Panc1 (cell line): ENCODE data around the gene ZFYVE28. TPM values are rescaled to one million over a fixed set of nuclear protein-coding genes. Genes with fewer than 3 reads are reported as not detected.
"Not testable (repeated sequence)": the region's sequence is repeated elsewhere in the genome, so short reads cannot be mapped to it uniquely, and the experiment has no call there.

Source experiments
- ATAC-seq: fragments of 200-7000 bp; cut with Tn5 transposase; 2 replicates; pipeline ENCODE4 v1.9.1; 2020; ENCODE audit warnings: mild to moderate bottlenecking, moderate library complexity
- BruUV-seq: library from RNA; stranded (reverse); fragments of 400-500 nt; replicated peaks from 2 replicates; lab custom pipeline; 2021; lab: Mats Ljungman, UMichigan
- CTCF ChIA-PET: fragments of 300-600 bp; sonication (Branson Sonifier 250); formaldehyde crosslinking; loops from one replicate; lab custom pipeline; 2022; ENCODE audit warnings: antibody characterized with exemption; lab: Charles Lee
- POLR2A ChIA-PET: fragments of 300-600 bp; sonication (Branson Sonifier 250); formaldehyde crosslinking; loops from one replicate; lab custom pipeline; 2022; ENCODE audit warnings: antibody characterized with exemption; lab: Charles Lee
- DNase-seq: peaks from one replicate; pipeline ENCODE4 v3.0.0-alpha.2; 2010; ENCODE audit warnings: low read depth, low spot score
- H3K27ac ChIP-seq: 2 replicates; pipeline ENCODE4 v1.5.1; 2011; ENCODE audit warnings: mild to moderate bottlenecking, low read length, inconsistent platforms
- H3K27me3 ChIP-seq: fragments of 200-500 bp; sonication (Bioruptor generic); 2 replicates; pipeline ENCODE4 v1.6.0; 2014; ENCODE audit warnings: low read length, inconsistent platforms; ENCODE audit not compliant: control insufficient read depth, insufficient read depth
- H3K36me3 ChIP-seq: fragments of 200-500 bp; sonication (Bioruptor generic); 2 replicates; pipeline ENCODE4 v1.5.1; 2014; ENCODE audit warnings: inconsistent platforms, mild to moderate bottlenecking, low read length, moderate library complexity; ENCODE audit not compliant: control insufficient read depth, insufficient read depth
- H3K4me1 ChIP-seq: 2 replicates; pipeline ENCODE4 v1.5.1; 2011; ENCODE audit warnings: inconsistent platforms, mild to moderate bottlenecking, low read length, moderate library complexity; ENCODE audit not compliant: control insufficient read depth, insufficient read depth
- H3K4me3 ChIP-seq, 2 experiments: 2 replicates each; pipeline ENCODE4 v1.5.1; 2011 to 2012; ENCODE audit warnings: low read depth in 2 of 2, low read length in 2 of 2, mild to moderate bottlenecking in 2 of 2, inconsistent platforms in 1 of 2, moderate library complexity in 1 of 2
- H3K9me3 ChIP-seq: fragments of 200-500 bp; sonication (Bioruptor generic); 2 replicates; pipeline ENCODE4 v1.5.1; 2014; ENCODE audit warnings: low read depth, mild to moderate bottlenecking, inconsistent platforms, low read length, moderate library complexity; ENCODE audit not compliant: control insufficient read depth, insufficient read depth
- CTCF ChIP-seq: fragments of 450-650 bp; IDR thresholded peaks from 2 replicates; pipeline ENCODE4 v1.5.1; 2017; ENCODE audit warnings: mild to moderate bottlenecking
- POLR2AphosphoS5 ChIP-seq: IDR thresholded peaks from 2 replicates; pipeline ENCODE4 v1.6.1; 2012; ENCODE audit warnings: mild to moderate bottlenecking, low read depth, low read length, moderate library complexity
- REST ChIP-seq, 2 experiments: IDR thresholded peaks; 2 replicates each; pipeline ENCODE4 v1.6.1; 2011 to 2012; ENCODE audit warnings: low read depth in 2 of 2, control low read depth in 1 of 2, low read length in 1 of 2, mild to moderate bottlenecking in 1 of 2, moderate library complexity in 1 of 2; ENCODE audit not compliant: insufficient read depth in 1 of 2
- SIN3A ChIP-seq: IDR thresholded peaks from 2 replicates; pipeline ENCODE4 v1.6.1; 2012; ENCODE audit warnings: low read depth, mild to moderate bottlenecking, low read length, moderate library complexity, borderline replicate concordance; ENCODE audit not compliant: insufficient read depth
- TCF7L2 ChIP-seq: IDR thresholded peaks from 2 replicates; pipeline ENCODE4 v1.6.1; 2011; ENCODE audit warnings: mild to moderate bottlenecking, low read depth, low read length, inconsistent platforms
- in situ Hi-C: cut with HindIII; loops from 2 replicates; pipeline ENCODE4 v1.10.0; 2016; ENCODE audit warnings: low sequenced_read_pairs, low pct_unique_long_range_greater_than_20kb
- intact Hi-C: fragments of 100-400 bp; cut with micrococcal nuclease; formaldehyde crosslinking; loops from one replicate; pipeline ENCODE4 v1.10.0; 2022; ENCODE audit not compliant: unreplicated experiment
- total RNA-seq: library from RNA; stranded (reverse); gene quantifications from one replicate; pipeline ENCODE4 v1.2.1, GENCODE V29; 2021; ENCODE audit not compliant: unreplicated experiment

The ZFYVE28 gene
- total RNA-seq, 1 experiment from 2014 or later: 11.9 TPM

GRCh38 chr4:2275546-2276251 lies 142.7 kb downstream of the ZFYVE28 start:
- ATAC-seq: no peak
- no TSS peak for BruUV-seq
- in situ Hi-C loops (no loop called here), intact Hi-C loops (no loop called here)
- H3K4me1 ChIP-seq: no peaks in the 10 kb centered on the region
- H3K27ac ChIP-seq: no peak overlapping the region
- CTCF ChIA-PET: no interaction called here
- H3K27me3 ChIP-seq: no peaks in the 10 kb centered on the region
- POLR2A ChIA-PET: no interaction called here
- no peaks in the 10 kb centered on the region for H3K36me3 ChIP-seq
- H3K4me3 ChIP-seq: no peak overlapping the region
- TF ChIP-seq CTCF (no peak), SIN3A (no peak), TCF7L2 (no peak), REST (IDR thresholded peaks at IDR 0.05; ENCODE audit: insufficient read depth in 1 of 2, low read depth in 2 of 2, low read length in 1 of 2) (no peak), POLR2AphosphoS5 (no peak)
- DNase-seq: no peak
- H3K9me3 ChIP-seq: no peaks in the 10 kb centered on the region

GRCh38 chr4:2275044-2275397 lies 143.4 kb downstream of the ZFYVE28 start:
- H3K27ac ChIP-seq, POLR2A ChIA-PET, intact Hi-C loops, H3K27me3 ChIP-seq, H3K4me3 ChIP-seq, BruUV-seq, H3K4me1 ChIP-seq, H3K36me3 ChIP-seq, DNase-seq, CTCF ChIA-PET, in situ Hi-C loops, H3K9me3 ChIP-seq, ATAC-seq: not testable (repeated sequence)

GRCh38 chr4:2274320-2275043 lies 144.0 kb downstream of the ZFYVE28 start:
- no peak overlapping the region for H3K4me3 ChIP-seq
- no TSS peak for BruUV-seq
- no peaks in the 10 kb centered on the region for H3K4me1 ChIP-seq
- intact Hi-C loops: no loop called here
- H3K27me3 ChIP-seq: no peaks in the 10 kb centered on the region
- H3K36me3 ChIP-seq: no peaks in the 10 kb centered on the region
- DNase-seq: no peak
- no peak for ATAC-seq
- H3K27ac ChIP-seq: no peak overlapping the region
- POLR2A ChIA-PET: no interaction called here
- CTCF ChIA-PET: interaction anchor here (0.8 kb wide), 1 partner anchor 161 kb away, joined by 4 read pairs; no protein-coding TSS in a partner anchor
- no peaks in the 10 kb centered on the region for H3K9me3 ChIP-seq
- TF ChIP-seq POLR2AphosphoS5 (no peak), REST (IDR thresholded peaks at IDR 0.05; ENCODE audit: insufficient read depth in 1 of 2, low read depth in 2 of 2, low read length in 1 of 2) (no peak), TCF7L2 (no peak), SIN3A (no peak), CTCF (no peak)
- in situ Hi-C loops: no loop called here
